ENCODE data around the gene JAKMIP1.

DNA sequence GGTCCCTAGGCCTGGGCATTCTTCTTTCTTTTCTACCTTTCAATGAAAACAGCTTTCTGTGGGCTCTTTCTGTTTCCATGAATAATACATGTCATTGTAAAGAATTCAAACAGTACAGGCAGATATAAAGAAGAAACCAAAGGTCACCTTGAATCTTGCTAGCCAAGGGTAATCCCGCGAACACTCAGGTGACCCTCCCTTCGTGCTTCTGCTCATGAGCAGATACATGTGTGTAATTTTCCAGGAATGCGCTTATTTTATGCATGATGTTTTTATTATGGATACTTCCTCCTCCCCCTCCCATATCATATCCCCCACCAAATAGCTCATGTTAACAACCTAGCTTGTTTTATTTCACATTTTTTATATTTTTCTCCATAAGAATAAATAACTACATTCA, 9.6 kb upstream of the JAKMIP1 start:
- TF ChIP-seq, protein P1, sequence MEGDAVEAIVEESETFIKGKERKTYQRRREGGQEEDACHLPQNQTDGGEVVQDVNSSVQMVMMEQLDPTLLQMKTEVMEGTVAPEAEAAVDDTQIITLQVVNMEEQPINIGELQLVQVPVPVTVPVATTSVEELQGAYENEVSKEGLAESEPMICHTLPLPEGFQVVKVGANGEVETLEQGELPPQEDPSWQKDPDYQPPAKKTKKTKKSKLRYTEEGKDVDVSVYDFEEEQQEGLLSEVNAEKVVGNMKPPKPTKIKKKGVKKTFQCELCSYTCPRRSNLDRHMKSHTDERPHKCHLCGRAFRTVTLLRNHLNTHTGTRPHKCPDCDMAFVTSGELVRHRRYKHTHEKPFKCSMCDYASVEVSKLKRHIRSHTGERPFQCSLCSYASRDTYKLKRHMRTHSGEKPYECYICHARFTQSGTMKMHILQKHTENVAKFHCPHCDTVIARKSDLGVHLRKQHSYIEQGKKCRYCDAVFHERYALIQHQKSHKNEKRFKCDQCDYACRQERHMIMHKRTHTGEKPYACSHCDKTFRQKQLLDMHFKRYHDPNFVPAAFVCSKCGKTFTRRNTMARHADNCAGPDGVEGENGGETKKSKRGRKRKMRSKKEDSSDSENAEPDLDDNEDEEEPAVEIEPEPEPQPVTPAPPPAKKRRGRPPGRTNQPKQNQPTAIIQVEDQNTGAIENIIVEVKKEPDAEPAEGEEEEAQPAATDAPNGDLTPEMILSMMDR (conservative IDR thresholded peaks at IDR 0.05): no peak
- no peak for TF ChIP-seq EZH2 (IDR thresholded peaks at IDR 0.05; ENCODE audit: low read depth)

Data from PC-9 (cell line).